ENCODE data around the gene HYAL2. TPM values are rescaled to one million over a fixed set of nuclear protein-coding genes. Genes with fewer than 3 reads are reported as not detected.
"Not testable (repeated sequence)": the region's sequence is repeated elsewhere in the genome, so short reads cannot be mapped to it uniquely, and the experiment has no call there.

The HYAL2 gene
- total RNA-seq, 1 donor = 27.0 TPM

GRCh38 chr3:50273689-50274065 is 48.9 kb downstream of the HYAL2 start:
- no peak for TF ChIP-seq CTCF (IDR thresholded peaks at IDR 0.05; ENCODE audit: insufficient read depth, low read length)
- H3K4me3 ChIP-seq (ENCODE audit: low read depth, low read length) = no peak overlapping the region
- no peak for DNase-seq (ENCODE audit: low read depth)

- H3K4me3 ChIP-seq (ENCODE audit: low read depth, low read length) = peak overlapping the region; percentile 37
- DNase-seq (ENCODE audit: low read depth) = peak; percentile 65
These were observed 49.4 kb downstream of the HYAL2 start for GRCh38 chr3:50272911-50273688.

GRCh38 chr3:50272538-50272910 is 50.0 kb downstream of the HYAL2 start:
- DNase-seq (ENCODE audit: low read depth) = not testable (repeated sequence)

More at GRCh38 chr3:50272911-50273688, 49.4 kb downstream of the HYAL2 start:
- TF ChIP-seq CTCF (IDR thresholded peaks at IDR 0.05; ENCODE audit: insufficient read depth, low read length) = peak; percentile 97

GRCh38 chr3:50271314-50271936 is 51.1 kb downstream of the HYAL2 start:
- H3K4me3 ChIP-seq (ENCODE audit: low read depth, low read length) = no peak overlapping the region
- no peak for TF ChIP-seq CTCF (IDR thresholded peaks at IDR 0.05; ENCODE audit: insufficient read depth, low read length)
- DNase-seq (ENCODE audit: low read depth) = no peak

More at GRCh38 chr3:50272538-50272910, 50.0 kb downstream of the HYAL2 start:
- not testable (repeated sequence) for H3K4me3 ChIP-seq (ENCODE audit: low read depth, low read length)

- no peak for TF ChIP-seq CTCF (IDR thresholded peaks at IDR 0.05; ENCODE audit: insufficient read depth, low read length)
- H3K4me3 ChIP-seq (ENCODE audit: low read depth, low read length) = no peak overlapping the region
- DNase-seq (ENCODE audit: low read depth) = no peak
These were observed 51.9 kb downstream of the HYAL2 start for GRCh38 chr3:50270422-50271224.

- DNase-seq (ENCODE audit: low read depth) = peak; percentile 45
- peak overlapping the region; percentile 48 for H3K4me3 ChIP-seq (ENCODE audit: low read depth, low read length)
- no peak for TF ChIP-seq CTCF (IDR thresholded peaks at IDR 0.05; ENCODE audit: insufficient read depth, low read length)
These were observed 52.5 kb downstream of the HYAL2 start for GRCh38 chr3:50269977-50270413.

GRCh38 chr3:50269460-50269859 is 53.1 kb downstream of the HYAL2 start:
- H3K4me3 ChIP-seq (ENCODE audit: low read depth, low read length) = peak overlapping the region; percentile 48
- no peak for TF ChIP-seq CTCF (IDR thresholded peaks at IDR 0.05; ENCODE audit: insufficient read depth, low read length)
- no peak for DNase-seq (ENCODE audit: low read depth)
